A549 treated with CORT108297 at 1 μM for 4 hours (cell line): Measurements from ENCODE around the gene SLCO1B1. TPM values are rescaled to one million over a fixed set of nuclear protein-coding genes. Genes with fewer than 3 reads are reported as not detected.

Source experiments
- total RNA-seq: library from RNA; stranded (reverse); fragments of 200-300 nt; extraction: Qiagen RNA extraction; gene quantifications from 5 replicates; pipeline ENCODE4 v1.2.3, GENCODE V29; 2022

The SLCO1B1 gene
- total RNA-seq = 0.35 to 0.46 TPM (median 0.42 TPM) in 5 replicates

GRCh38 chr12:21130998-21131397 lies at the start of gene SLCO1B1:
Gene SLCO1B1 (plus strand): TSS chr12:21131194. CDS start chr12:21141575, 10,381 bp downstream.

Other genes starting within 250 kb of the SLCO1B1 start
- gene SLCO1A2, start 203.7 kb downstream of the SLCO1B1 start, total RNA-seq = 0.07 to 0.32 TPM (median 0.13 TPM) in 3 of 5 replicates, not detected in the others
- not detected in 5 replicates for gene IAPP, start 241.7 kb downstream of the SLCO1B1 start, total RNA-seq